Psoas muscle (tissue), 8 donors: ENCODE measurements around the gene ODC1. TPM values are rescaled to one million over a fixed set of nuclear protein-coding genes. Genes with fewer than 3 reads are reported as not detected.

Experiments used
- ATAC-seq, 4 donors: fragments of 200-7000 bp; cut with Tn5 transposase; one replicate each; pipeline ENCODE4 v1.9.1; 2020; ENCODE audit warnings: moderate library complexity in 3 of 4, mild to moderate bottlenecking in 2 of 4
- DNase-seq, 2 donors: peaks; one replicate each; pipeline ENCODE4 v3.0.0-alpha.2; 2020
- H3K27ac ChIP-seq: fragments of 200-600 bp; one replicate; pipeline ENCODE4 v1.8.0; 2022
- H3K27me3 ChIP-seq, 3 donors: fragments of 200-600 bp in 1 of 3; one replicate each; pipeline versions ENCODE4 v1.6.1 to v1.8.0; 2013 to 2022; ENCODE audit warnings: low read length in 2 of 3, mild to moderate bottlenecking in 2 of 3, moderate library complexity in 1 of 3; ENCODE audit not compliant: insufficient read depth in 3 of 3
- H3K36me3 ChIP-seq, 2 donors: fragments of 200-600 bp in 1 of 2; one replicate each; pipeline versions ENCODE4 v1.6.1 to v1.8.0; 2013 to 2022; ENCODE audit warnings: low read depth in 1 of 2, mild to moderate bottlenecking in 1 of 2, moderate library complexity in 1 of 2; ENCODE audit not compliant: insufficient read depth in 1 of 2
- H3K4me1 ChIP-seq: fragments of 200-600 bp; one replicate; pipeline ENCODE4 v1.8.0; 2022
- H3K4me3 ChIP-seq: fragments of 200-600 bp; one replicate; pipeline ENCODE4 v1.8.0; 2022; ENCODE audit warnings: mild to moderate bottlenecking
- H3K9me3 ChIP-seq: fragments of 200-600 bp; one replicate; pipeline ENCODE4 v1.8.0; 2022
- WGBS, 3 donors: extraction: QIAGEN DNeasy Blood & Tissue Kit; methylation state at CpG; one replicate each; pipeline versions ENCODE4 v1.1.6 to v1.1.7; 2013; 5-methylcytosine and 5-hydroxymethylcytosine counted together
- intact Hi-C, 2 donors: fragments of 100-400 bp; cut with DNase I; formaldehyde crosslinking; loops; one replicate each; pipeline versions ENCODE4 v1.11.0 to v1.14.2; 2022
- polyA plus RNA-seq, 3 donors: library from polyadenylated mRNA; stranded (reverse); fragments of 200-250 nt; gene quantifications; one replicate each; pipeline ENCODE4 v1.2.3, GENCODE V29; 2013
- total RNA-seq, 4 donors: library from RNA; stranded (reverse); fragmentation: NEBNext Ultra II Directional in 2 of 4; extraction: Animal tissue kit (Norgen Biotek cat#: 25700) in 2 of 4; gene quantifications; one replicate each; pipeline versions ENCODE4 v1.2.1 to v1.2.4, GENCODE V29; 2021 to 2023
- TF ChIP-seq, protein P1 (sequence below): fragments of 200-600 bp; IDR thresholded peaks from one replicate; pipeline ENCODE4 v1.8.0; 2022; ENCODE audit warnings: antibody characterized with exemption
- donor health status: healthy with polysubstance abuse.
- donor health status: DM: no; HTN: no; CAD: no; lungs with moderate emphysema.
- donor health status: Bipolar disorder and iron deficiency.
- donor health status: healthy.
- donor health status: DM: yes; HTN: yes; CAD: no.
- donor health status: DM: no; HTN: no; CAD: no.
- donor health status: DM: no; HTN: no; CAD: no.
- donor health status: DM: yes; HTN: yes; CAD: no.

ODC1 gene
- total and polyA plus RNA-seq, 7 donors = 56.8 to 226 (median 106) TPM

DNA sequence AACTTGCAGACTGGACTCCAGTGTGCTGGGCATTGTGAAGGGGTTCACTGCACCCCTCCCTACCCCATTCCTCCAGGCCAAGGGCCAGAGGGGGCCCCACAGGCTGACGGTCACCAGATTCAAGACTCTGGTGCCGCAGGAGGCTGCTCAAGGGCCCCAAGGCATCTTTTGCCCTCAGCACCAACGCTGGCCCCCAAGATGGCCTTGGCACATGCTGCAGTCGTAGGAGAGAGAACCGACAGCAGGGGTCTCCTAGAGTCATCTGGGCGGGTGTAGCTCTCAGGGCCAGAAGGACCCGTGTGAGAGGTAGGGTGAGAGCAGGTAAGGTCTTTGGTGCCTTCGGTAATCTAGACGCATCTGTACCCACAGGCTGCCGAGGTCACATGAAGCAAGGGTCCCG lies 18.7 kb upstream of the ODC1 start:
- intact Hi-C loops = no loop called here
- Histone ChIP-seq H3K4me3 (no peak overlapping the region), H3K27ac (no peak overlapping the region), H3K9me3 (no peaks in the 10 kb centered on the region), H3K36me3 (no peaks in the 10 kb centered on the region), H3K4me1 (no peaks in the 10 kb centered on the region), H3K27me3 (no peaks in the 10 kb centered on the region)
- DNase-seq = no peak
- 80 to 85% (median 80%) methylated on average over 11 of the region's 11 CpGs for WGBS, 3 donors
- TF ChIP-seq, protein P1, sequence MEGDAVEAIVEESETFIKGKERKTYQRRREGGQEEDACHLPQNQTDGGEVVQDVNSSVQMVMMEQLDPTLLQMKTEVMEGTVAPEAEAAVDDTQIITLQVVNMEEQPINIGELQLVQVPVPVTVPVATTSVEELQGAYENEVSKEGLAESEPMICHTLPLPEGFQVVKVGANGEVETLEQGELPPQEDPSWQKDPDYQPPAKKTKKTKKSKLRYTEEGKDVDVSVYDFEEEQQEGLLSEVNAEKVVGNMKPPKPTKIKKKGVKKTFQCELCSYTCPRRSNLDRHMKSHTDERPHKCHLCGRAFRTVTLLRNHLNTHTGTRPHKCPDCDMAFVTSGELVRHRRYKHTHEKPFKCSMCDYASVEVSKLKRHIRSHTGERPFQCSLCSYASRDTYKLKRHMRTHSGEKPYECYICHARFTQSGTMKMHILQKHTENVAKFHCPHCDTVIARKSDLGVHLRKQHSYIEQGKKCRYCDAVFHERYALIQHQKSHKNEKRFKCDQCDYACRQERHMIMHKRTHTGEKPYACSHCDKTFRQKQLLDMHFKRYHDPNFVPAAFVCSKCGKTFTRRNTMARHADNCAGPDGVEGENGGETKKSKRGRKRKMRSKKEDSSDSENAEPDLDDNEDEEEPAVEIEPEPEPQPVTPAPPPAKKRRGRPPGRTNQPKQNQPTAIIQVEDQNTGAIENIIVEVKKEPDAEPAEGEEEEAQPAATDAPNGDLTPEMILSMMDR = no peak
- ATAC-seq = no peak

DNA sequence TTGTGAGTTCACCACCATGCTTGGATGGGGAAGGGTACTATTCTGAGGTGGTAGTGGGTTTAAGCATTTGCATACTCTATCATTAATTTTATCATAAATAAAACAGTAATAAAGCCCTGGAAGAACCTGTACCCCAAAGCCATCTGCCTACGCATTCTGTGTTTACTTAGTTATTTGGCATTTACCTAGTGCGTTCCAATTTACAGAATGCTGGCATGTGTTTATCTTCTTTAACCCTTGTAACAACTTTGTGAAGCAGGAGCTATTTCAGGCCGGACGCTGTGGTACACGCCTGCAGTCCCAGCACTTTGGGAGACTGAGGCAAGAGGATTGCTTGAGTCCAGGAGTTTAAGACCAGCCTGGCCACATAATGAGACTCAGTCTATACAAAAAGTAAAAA lies 17.8 kb upstream of the ODC1 start:
- no peak for ATAC-seq
- TF ChIP-seq, protein P1 = no peak
- Histone ChIP-seq H3K27me3 (no peaks in the 10 kb centered on the region), H3K4me3 (no peak overlapping the region), H3K9me3 (no peaks in the 10 kb centered on the region), H3K36me3 (no peaks in the 10 kb centered on the region), H3K4me1 (no peaks in the 10 kb centered on the region), H3K27ac (no peak overlapping the region)
- whole genome bisulfite sequencing, 3 donors = 92 to 95% (median 94%) methylated on average over 5 of the region's 5 CpGs
- no peak for DNase-seq
- intact Hi-C loops = no loop called here

DNA sequence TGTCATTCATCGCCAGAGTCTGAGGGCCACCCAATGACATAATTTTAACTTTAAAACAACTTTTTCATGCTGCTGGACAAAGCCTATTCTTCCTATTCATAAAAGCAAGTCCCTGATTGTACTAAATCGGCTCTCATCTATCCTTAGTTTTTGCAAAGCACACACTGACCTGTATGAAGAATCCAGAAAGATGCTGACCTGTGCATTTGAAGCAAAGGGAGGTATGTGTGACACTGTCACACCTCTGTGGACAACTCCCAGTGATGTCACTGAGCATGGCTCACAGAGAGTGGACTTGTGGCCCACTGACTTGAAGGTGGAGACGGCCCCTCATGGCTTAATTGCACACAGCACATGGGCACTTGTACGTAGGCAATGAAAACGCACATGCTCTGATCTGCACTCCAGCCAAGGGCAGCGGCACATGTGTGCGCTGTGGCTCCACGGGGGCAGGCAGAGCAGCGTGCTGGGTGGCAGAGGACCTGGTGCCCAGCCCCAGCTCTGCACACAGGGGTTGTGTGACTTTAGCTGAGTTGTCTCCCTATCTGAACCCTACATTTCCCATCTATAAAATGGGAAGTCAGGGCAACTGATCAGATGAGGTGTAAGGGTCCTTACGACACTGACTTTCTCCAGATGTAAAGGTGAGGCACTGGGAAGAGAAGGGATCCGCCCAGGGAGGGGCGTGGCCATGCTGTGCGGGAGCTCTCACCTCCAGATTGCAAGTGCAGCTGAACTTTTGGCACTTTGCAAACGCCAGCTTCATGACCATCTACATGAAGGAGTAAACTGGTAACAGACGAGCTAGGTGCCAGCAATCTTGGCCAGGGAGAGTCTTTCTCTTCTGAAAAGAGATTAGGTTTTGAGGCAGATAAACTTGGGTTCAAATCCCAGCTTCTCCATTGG lies 14.3 kb upstream of the ODC1 start:
- TF ChIP-seq, protein P1 = no peak
- no peak for DNase-seq
- no peak overlapping the region for H3K27ac ChIP-seq
- H3K36me3 ChIP-seq = no peaks in the 10 kb centered on the region
- H3K9me3 ChIP-seq = no peaks in the 10 kb centered on the region
- no peaks in the 10 kb centered on the region for H3K27me3 ChIP-seq
- H3K4me3 ChIP-seq = no peak overlapping the region
- peaks cover 8% of the 10 kb centered on the region for H3K4me1 ChIP-seq
- intact Hi-C loops = no loop called here
- WGBS, 3 donors = 66 to 72% (median 67%) methylated on average over 15 of the region's 15 CpGs
- no peak for ATAC-seq

DNA sequence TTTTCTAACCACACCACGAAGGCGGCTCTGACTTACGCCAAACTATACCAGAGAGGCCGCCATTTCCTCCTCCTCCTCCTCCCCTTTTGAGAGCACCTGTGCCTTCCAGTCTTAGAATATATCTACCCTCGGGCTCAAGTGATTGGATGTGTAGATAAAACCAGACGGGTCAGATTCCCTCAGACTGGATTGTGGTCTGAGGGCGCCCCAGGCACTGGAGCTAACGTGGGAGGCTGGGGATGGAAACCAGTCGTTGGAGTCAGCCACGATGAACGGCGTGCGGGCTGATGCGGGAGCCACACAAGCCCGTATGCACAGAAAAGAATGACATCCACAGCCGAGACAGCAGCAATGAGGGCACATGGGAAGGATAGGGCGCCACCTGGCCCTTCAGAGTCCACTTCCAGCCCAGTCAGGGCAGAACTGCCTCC lies 12.3 kb upstream of the ODC1 start:
- TF ChIP-seq, protein P1 = no peak
- Histone ChIP-seq H3K27me3 (no peaks in the 10 kb centered on the region), H3K27ac (no peak overlapping the region), H3K9me3 (no peaks in the 10 kb centered on the region), H3K36me3 (no peaks in the 10 kb centered on the region), H3K4me3 (no peak overlapping the region), H3K4me1 (peaks cover 8% of the 10 kb centered on the region)
- intact Hi-C loops = no loop called here
- WGBS, 3 donors = 78 to 85% (median 81%) methylated on average over 17 of the region's 17 CpGs
- ATAC-seq (no peak), DNase-seq (no peak)
